HuH-7.5 (cell line): Measurements from ENCODE around the gene COX20.
"Not testable (repeated sequence)": the region's sequence is repeated elsewhere in the genome, so short reads cannot be mapped to it uniquely, and the experiment has no call there.

ENCODE experiments used
- DNase-seq: peaks from one replicate; pipeline ENCODE4 v3.0.0; 2011; ENCODE audit warnings: low spot score

COX20 gene

DNA sequence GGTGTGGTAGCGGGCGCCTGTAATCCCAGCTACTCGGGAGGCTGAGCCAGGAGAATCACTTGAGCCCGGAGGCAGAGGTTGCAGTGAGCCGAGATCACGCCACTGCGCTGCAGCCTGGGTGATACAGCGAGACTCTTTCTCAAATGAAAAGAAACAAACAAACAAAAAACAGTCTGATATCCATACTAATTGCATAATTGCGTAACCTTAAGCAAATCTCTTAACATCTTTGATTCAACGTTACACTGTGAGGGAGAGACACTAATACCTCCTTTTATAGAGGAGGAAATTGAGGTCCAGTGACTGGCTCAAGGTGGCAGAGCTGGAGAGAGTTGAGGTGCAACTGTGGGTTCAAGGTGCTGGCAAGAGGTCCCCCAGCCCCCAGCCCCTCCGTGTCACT lies 12.6 kb upstream of the COX20 start:
- DNase-seq: no peak

DNA sequence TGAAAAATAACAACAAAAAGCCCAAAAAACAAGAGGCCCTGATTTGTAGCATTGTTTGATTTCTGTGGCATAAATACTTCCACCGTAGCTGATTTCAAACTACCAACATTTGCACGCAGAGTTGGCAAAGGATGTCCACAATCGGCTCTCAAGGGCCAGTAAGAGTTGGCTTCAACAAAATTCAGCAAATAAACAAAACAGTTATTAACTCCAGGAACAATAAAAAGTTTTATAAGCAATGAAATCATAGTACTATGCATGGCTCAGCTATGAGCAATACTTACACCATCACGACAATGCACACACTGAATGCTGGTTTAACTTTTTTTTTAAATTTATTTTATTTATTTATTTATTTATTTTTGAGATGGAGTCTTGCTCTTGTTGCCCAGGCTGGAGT lies 8.7 kb upstream of the COX20 start:
- no peak for DNase-seq

DNA sequence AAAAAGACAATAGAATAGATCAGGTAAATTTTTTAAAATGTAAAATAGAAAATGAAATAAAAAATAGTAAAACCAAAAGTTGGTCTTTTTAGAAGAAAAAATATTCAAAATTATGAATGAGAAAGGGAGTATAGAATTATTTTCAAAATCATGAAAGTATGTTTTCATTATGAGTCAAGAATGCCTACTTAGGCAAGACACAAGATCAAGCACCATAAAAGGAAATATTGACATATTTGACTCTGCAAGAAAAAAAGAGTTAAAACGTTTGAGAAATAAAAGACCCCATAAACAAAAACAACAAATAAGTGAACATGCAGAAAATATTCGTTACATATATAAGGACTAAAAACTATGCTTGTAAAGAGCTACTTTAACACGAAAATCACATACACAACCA lies 4.8 kb upstream of the COX20 start:
- no peak for DNase-seq

DNA sequence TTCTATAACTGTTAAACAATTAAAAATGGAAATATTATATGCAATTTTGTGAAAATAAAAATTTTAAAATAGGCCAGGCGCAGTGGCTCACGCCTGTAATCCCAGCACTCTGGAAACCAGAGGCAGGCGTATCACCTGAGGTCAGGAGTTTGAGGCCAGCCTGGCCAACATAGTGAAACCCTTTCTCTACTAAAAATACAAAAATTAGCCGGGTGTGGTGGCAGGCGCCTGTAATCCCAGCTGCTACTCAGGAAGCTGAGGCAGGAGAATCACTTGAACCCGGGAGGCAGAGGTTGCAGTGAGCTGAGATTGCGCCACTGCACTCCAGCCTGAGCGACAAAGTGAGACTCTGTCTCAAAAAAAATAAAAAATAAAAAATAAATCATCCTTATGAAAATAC lies 2.2 kb upstream of the COX20 start:
- not testable (repeated sequence) for DNase-seq

DNA sequence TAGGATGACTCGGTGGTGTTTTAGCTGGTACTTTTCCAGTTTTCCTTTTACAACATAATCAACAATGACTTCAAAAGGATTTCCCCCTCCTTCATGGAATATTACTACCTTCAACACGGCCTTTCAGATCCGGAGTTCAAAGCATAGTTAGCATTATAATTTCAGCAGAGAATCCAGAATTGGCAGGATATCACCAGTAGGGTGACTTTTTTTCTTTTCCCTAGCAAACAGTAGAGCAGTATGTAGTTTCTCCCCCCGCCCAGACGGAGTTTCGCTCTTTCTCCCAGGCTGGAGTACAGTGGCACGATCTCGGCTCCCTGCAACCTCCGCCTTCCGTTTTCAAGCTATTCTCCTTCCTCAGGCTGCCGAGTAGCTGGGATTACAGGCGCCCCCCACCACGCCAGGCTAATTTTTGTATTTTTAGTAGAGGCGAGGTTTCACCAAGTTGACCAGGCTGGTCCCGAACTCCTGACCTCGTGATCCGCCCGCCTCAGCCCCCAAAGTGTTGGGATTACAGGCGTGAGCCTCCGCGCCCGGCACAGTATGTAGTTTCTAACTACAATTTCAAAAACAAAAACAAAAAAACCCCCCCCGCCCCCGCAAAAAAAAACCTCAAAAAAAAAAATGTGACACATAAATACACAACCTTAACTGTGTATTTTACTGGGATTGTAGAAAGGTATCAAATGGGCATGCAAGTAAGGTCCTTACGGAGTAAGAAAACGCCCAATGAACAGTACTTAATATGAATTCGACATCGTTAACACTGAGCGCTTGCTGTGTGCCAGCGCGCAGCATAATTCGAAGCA lies 1.5 kb upstream of the COX20 start:
- DNase-seq: peak; percentile 66

DNA sequence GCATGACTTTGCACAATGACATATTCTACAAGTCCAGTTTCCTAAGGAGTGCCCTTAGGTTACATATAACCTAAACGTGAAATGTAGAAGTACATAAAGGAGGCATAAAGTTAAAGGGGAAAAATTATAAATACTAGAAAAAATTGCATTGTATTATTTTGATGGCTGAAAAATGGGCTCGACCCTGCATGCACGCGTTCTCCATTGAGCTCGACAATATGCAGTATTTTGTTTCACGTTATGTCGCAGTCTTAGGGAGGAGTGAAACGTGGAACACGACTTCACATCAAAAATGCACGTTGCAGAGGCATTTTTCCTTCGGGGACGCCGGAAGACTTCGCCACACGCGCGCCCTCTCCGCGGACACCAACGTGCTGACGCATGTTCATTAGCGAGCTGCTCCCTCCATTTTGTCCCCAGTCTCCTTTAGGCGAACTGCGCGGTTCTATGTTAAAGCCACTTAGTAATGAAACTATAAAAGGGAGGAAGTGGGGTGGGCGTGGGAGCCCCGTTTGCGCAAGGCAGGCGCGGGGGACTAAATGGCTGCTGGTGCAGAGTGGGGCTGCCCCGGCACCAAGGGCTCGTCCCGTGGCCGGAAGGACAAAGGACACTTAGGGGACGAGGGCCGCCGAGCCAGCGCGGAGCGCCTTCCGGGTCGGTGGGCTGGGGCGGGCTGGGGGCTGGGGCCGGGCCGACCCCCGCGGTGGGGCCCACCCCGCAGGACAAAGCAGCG lies 749 bp upstream of the COX20 start:
- peak; percentile 77 for DNase-seq

DNA sequence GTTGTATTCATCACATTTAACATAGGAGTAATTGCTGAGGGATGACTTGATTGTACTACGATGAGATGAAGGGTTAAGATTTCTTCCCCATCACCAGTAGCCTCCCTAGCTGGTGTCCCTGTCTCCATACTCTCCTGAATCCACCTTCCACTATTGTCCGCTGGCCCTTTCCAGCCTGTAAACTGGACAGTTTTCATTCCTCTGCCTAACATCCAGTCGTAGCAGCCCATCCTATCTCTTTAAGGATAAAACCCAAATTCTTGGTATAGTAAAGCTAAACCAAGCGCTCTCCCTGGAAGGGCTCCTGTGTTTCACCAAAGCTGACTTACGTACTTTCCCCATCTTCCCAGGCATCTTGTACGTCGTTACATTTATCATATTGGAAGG lies 670 bp downstream of the COX20 start:
- peak; percentile 36 for DNase-seq

DNA sequence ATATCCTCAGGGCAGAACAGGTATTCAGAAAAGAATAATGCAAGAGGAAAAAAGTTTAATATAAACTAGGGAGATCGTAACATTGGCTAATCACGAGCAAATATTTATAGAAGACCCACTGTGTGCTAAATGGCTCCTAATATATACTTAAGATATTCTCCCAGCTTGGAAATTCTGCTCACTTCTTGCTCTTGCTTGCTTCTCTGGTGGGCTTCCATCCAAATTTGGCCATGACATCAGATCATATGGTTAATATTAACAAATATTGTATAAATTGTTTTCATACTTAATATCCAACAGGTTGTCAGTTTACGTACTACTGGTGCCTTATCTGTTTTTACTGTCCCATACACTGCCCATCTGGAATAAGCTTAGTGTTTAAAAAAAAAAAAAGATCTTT lies 1.1 kb downstream of the COX20 start:
- DNase-seq: no peak

DNA sequence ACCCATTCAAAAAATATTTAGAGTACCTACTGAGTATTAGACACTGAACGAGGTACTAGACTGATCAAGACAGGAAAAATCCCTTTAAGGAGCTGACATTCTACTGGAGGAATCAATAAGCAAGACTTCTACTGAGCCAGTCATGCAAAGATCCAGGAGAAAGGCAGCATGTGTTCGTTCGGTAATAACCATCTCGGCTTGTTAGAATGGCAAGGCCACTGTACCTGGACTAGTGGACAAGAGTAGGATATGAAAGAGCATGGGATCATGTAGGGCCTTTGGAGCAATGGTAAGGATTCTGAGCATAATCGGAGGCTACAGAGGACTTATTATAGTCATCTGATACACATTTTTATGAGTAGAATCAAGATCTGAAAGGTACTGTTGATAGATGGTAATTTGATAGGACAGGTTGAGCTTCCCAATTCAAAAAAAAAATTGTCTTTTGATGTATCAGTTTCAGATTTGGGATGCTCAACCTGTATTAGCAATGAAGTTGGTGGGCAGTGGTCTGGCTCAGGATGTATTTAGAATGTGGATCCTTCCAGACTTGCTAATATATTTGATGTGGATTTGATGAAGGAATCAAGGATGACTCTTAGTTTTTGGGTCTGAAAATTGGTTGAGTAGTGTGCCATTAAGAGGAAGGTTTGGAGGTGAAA lies 2.3 kb downstream of the COX20 start:
- DNase-seq: no peak

DNA sequence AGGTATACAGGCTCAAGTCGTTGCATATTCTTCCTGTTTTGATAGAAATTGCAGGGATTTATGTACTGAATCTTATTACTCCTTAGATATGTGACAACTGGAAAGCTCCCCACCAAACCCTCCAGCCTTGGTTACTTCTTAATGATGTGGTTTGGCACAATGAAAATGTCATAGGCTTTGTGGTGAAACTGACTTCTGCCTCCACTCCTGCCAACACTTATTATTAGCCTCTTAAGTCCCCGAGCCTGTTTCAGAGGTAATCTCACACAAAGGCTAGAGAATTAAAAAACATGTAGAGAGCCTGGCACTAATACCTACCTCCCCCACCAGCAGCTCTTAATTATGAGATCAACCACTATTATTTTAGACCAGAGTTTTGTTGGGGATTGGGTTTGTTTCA lies 4.2 kb downstream of the COX20 start:
- no peak for DNase-seq

DNA sequence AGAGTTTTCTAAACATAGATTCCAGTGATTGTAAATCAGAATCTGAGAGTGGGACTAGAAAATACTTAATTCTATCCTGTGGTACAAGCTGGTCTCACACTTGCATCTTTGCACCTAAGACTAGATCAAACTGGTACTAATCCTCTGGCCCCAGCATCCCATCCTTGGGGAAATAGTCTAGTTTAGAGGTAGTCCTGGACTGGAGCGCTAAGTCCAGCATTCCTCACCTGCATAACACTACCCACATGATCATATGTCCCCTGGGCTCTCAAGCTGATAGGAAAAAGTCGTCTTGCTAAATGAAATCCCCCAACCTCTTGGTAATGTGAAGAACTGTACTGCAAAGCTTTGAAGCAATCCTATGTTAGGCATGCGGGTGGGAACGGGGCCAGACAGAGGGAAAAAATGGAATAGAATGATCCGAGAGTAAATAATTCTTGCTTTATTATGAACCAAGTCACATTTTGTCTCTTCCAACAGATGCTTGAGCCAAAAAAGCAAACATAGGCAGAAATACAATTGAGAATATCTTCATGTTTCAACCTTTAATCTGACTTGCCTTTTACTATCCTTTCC lies 4.8 kb downstream of the COX20 start:
- no peak for DNase-seq

DNA sequence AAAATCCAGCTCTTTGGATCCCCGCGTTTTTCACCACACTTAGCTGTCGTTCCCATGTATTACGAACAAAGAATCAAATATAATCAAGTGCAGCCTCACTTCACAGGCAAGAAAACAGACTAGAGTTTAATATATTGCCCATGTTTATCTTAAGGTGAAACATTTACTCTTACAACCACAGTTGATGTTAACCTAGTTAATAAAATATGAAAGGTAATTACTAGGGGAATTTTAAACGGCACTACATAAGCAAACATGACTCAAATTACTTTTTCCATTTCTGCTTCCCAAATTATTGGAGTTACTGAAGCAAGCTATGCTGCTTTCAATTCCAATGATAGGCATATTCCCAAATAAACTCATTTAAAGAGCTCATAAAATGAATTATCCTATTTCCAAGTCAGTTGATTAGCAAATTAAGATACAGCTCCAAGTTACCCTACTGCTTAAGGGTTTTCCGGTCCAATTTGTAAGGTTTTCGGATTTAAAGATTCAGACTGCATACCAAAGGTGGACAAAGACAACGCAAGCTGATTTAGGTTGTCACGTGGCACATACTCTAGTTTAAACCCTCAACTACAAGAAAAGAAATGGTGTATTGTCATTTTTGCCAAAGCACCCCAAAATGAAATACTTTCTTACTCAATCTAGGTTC lies 5.9 kb downstream of the COX20 start:
- no peak for DNase-seq

DNA sequence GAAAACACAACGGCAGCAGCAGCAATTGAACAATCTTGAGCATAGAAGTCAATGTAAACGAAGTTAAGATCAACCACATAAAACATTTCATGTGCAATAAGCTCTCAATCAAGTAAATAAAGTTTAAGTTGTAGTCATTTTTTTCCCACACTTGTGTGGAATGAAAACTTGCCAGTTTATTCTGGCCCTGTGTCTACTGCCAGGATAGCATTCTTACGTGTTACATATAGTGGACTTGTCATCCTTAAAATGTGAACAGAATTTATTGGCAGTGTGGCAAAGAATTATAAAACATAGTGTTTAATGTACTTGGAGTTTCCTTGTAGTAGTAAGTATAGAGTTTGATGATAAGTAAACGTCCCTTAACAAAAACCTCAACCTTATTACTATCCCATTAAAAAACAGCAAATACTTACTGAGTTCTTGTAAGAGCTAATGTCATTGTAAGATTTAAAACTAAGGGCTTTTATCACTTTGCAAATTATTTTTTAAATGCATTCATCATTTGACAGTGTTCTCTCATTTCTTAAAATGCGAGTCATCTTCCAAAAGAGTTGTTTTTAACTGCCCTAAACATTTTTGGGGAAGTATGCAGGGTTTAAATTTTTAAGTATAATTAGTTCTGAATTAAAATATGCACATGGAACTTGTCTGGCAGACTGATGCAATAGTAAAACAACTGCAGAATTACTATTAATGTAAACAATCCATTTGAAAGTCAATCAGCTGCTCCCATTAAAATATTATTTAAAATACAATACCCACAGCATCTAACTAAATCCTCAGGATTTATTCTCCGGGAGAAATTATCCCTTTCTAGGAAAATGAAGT lies 7.9 kb downstream of the COX20 start:
- DNase-seq: no peak

DNA sequence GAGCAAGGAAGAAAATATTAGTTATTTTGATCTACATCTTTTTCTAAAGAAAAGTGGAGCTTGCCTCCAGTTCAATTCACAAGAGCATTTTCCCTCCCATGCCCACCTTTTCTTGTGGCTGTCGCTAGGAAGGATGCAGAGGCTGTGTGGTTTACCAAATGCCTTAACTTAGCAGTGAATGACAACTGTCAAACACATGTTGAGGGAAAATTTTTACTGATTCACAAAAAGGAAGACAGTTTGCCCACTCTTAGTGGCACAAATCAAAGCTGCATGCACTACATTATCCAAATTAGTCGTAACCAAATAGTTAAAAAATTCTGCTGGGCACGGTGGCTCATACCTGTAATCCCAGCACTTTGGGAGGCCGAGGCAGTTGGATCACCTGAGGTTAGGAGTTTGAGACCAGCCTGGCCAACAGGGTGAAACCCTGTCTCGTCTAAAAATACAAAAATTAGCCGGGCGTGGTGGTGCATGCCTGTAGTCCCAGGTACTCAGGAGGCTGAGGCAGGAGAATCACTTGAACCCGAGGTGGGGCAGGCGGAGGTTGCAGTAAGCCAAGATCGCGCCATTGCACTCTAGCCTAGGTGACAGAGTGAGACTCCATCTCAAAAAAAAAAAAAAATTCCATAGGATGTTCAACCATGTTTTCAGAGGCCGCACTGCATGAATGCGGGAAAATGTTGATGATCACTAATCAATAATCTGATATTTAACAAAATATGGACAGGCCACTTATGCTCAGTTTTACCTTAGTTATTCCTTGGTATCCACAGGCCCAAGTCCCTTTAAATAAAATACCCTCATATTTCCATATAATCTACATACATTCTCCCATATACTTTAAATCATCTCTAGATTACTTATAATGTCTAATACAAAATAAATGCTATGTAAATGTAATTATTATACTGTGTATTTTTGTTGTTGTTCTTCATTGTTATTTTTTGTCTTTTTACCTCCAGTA lies 9.0 kb downstream of the COX20 start:
- DNase-seq: no peak

DNA sequence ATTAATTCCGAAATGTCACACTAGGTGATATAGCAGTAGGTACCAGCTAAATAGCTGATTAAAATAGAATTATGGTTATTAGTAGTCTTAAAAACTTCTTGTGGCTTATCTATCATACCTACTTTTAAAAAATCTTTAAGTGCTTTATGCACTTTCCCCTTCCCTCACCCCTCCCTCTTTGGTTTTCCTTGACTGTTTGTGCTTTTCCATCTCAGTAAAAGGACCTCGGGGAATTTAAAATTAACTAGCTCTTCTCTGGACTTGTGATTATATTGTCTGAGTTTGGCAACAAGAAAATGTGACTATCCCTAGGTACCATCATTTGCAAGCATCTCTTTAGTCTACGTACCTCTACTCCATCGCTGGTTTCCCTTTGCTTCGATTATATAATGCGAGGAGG lies 11.2 kb downstream of the COX20 start:
- no peak for DNase-seq

DNA sequence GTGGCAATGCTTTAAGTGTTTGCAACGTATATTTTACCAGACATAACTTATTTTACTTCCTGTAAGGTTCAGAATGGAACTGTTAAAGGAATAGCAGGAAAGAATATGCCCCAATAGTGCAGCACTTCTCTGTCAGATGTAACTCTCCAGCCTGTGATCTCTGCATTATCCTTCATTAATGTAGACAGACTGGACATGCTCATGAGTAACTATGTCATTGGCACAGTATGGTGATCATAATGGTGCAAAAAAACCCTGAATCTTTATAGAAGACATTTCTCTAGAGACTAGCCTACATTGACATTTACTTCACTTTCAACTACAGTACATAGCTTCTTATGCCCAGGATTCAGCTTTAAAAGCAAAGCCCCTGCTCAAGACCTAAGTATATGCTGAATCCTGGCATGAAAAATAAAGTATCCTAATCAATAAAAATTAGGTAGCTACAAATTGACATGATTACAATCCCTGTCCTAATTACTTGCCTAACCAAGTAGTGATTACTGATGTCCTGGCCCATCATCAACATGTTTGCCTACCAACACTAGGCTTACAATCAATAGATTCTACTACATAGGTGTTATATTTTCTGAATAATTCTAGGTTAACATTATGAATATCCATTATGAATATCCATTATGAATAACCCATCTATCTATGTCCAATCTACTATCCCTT lies 13.9 kb downstream of the COX20 start:
- DNase-seq: no peak

DNA sequence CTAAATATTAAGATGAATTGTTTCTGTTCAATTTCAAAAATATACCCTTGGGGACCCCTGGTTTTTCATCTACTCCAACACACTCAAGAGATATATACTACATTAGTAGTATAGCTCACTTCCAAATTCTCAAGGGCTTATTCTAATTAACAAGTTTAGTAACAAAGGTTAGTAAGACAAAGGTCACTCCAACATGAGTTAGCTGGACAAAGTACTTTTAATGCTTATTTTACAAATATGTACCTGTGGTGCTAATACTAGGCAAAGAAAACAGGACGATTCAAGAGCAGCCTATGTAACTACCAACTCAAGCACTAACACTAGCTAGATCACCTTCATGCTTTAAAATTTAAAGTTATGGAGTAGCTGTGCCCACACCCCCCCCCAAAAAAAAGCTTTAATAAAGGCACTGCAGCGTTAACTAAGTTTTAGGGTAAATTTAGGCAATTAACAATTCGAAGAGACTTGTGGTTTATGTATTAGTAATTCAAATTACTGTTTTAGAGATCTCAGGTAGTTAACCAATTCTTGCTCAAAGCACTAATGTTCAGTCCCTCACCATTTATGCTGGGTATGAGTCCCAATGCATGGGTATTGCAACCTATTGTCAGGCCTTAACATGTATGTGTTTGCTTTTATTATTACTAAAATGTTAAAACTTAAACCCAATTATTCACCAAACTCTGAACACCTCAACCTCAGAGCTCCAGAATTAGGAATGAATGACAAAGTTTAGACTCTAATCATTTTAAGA lies 14.8 kb downstream of the COX20 start:
- DNase-seq: no peak

DNA sequence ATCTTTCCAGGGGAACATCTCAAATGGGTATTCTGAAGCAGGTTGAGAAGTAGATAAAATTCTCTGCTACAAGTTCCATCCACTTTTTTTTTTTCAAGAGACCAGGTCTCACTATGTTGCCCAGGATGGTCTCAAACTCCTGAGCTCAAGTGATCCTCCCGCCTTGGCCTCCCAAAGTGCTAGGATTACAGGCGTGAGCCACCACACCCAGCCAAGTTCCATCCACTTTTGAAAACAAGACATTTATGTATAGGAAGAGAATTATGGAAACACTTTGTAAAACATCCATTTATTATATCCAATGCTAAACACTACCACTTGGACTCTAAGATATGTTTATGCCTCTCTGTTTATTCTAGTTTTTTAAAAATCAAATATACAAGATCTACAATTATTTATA lies 15.4 kb downstream of the COX20 start:
- no peak for DNase-seq
